Measurements from ENCODE around the gene SLC29A1. TPM values are rescaled to one million over a fixed set of nuclear protein-coding genes. Genes with fewer than 3 reads are reported as not detected.

Gene SLC29A1
- total RNA-seq, 1 donor from 2014 or later = 17.3 TPM

DNA sequence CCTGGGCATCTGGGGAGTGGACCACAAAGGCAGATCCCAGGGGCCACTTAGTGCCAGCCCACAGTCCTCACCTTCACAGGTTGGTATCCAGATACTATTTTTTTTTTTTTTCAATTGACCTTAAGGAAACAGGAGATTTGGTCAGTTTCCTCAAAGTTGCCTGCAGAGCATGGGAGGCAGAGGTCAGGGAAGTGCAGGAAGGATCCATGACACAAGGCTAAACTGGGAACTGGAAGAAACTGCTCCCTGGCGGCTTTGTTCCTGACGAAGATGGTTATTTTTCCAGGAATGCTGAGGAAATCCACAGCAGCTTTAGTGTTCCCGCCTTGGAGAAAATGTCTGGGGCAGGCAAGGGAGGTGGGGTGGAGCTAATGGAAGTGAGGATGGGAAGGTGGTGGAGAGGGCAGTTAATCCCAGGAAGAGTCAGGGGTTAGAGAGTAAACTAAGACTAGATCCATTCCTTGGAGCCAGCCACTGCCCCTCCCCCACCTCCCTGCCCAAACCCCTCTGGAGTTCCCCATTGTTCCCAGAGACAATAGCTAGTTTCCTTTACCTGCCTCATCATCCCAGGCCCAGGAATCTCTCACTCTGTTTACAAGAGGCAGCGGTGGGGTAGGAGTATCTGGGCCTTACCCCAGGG is 20.9 kb upstream of the SLC29A1 start:
- H3K4me3 Mint-ChIP-seq = no peak overlapping the region
- CTCF ChIA-PET = no interaction called here
- peaks cover 4% of the 10 kb centered on the region for H3K27me3 Mint-ChIP-seq
- no peak overlapping the region for H3K27ac Mint-ChIP-seq
- TF ChIP-seq CTCF (IDR thresholded peaks at IDR 0.05) = no peak
- DNase-seq (no peak), ATAC-seq (ENCODE audit: low read depth) (no peak)
- intact Hi-C loops (cut with micrococcal nuclease) = no loop called here
- POLR2A ChIA-PET = no interaction called here
- H3K9me3 Mint-ChIP-seq = no peaks in the 10 kb centered on the region
- H3K36me3 Mint-ChIP-seq (ENCODE audit: low read depth) = no peaks in the 10 kb centered on the region
- no peaks in the 10 kb centered on the region for H3K4me1 Mint-ChIP-seq

DNA sequence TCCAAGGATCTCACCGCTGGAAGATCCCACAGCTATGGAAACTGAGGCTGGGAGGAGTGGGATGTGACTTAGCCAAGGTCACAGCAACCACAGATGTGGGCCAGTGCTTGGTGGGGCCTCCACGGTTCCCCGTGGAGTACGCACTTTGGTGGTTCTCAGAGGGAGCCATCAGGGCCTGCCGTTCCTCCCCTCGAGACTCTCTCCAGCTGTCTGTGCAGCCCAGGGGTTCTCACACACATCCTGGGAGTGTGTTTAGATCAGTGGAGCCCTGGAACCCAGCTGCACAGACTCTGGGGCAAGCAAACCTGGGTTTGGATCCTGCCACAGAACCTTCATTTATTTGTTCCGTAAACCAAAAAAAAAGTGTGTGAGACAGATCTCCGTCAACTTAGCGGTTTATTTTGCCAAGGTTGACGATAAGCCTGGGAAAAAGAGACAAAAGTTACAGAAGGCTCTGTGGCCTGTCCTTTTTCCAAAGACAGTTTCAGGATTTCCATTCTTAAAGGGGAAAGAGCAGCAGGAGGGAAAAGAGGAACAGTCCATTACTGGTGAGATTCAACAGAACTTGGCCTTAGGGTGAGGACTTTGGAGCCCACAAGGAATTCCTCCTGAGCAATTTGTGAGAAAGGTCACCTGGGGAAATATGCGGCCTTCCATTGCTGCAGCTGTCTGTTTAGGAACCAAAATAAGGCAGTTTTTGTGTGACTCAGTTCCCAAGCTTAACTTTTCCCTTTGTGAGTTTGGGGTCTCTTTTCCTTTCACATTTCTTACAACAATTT is 20.2 kb upstream of the SLC29A1 start:
- Mint-ChIP-seq H3K4me1 (no peaks in the 10 kb centered on the region), H3K27ac (no peak overlapping the region), H3K36me3 (ENCODE audit: low read depth) (no peaks in the 10 kb centered on the region), H3K27me3 (peaks cover 5% of the 10 kb centered on the region), H3K4me3 (no peak overlapping the region), H3K9me3 (no peaks in the 10 kb centered on the region)
- ATAC-seq (ENCODE audit: low read depth) = no peak
- POLR2A ChIA-PET = no interaction called here
- CTCF ChIA-PET = no interaction called here
- no peak for TF ChIP-seq CTCF (IDR thresholded peaks at IDR 0.05)
- no peak for DNase-seq
- intact Hi-C loops (cut with micrococcal nuclease) = no loop called here

- H3K4me1 Mint-ChIP-seq = no peaks in the 10 kb centered on the region
- H3K36me3 Mint-ChIP-seq (ENCODE audit: low read depth) = no peaks in the 10 kb centered on the region
- H3K4me3 Mint-ChIP-seq = no peak overlapping the region
- no peak overlapping the region for H3K27ac Mint-ChIP-seq
- DNase-seq (no peak), ATAC-seq (ENCODE audit: low read depth) (no peak)
- peaks cover 8% of the 10 kb centered on the region for H3K27me3 Mint-ChIP-seq
- ChIA-PET POLR2A (no interaction called here), CTCF (no interaction called here)
- no peak for TF ChIP-seq CTCF (IDR thresholded peaks at IDR 0.05)
- H3K9me3 Mint-ChIP-seq = no peaks in the 10 kb centered on the region
- intact Hi-C loops (cut with micrococcal nuclease) = no loop called here
These were observed 19.4 kb upstream of the SLC29A1 start for GRCh38 chr6:44203955-44204354.

GRCh38 chr6:44207966-44208365 is 15.4 kb upstream of the SLC29A1 start:
- Mint-ChIP-seq H3K9me3 (no peaks in the 10 kb centered on the region), H3K36me3 (ENCODE audit: low read depth) (no peaks in the 10 kb centered on the region), H3K27me3 (peaks cover 7% of the 10 kb centered on the region), H3K4me3 (no peak overlapping the region), H3K27ac (no peak overlapping the region), H3K4me1 (no peaks in the 10 kb centered on the region)
- intact Hi-C loops (cut with micrococcal nuclease) = no loop called here
- ChIA-PET CTCF (no interaction called here), POLR2A (no interaction called here)
- TF ChIP-seq CTCF (IDR thresholded peaks at IDR 0.05) = no peak
- ATAC-seq (ENCODE audit: low read depth) (no peak), DNase-seq (no peak)

- no peak overlapping the region for H3K27ac Mint-ChIP-seq
- intact Hi-C loops (cut with micrococcal nuclease) = no loop called here
- H3K36me3 Mint-ChIP-seq (ENCODE audit: low read depth) = no peaks in the 10 kb centered on the region
- ChIA-PET POLR2A (interaction anchor here (0.7 kb wide), 1 partner anchor 144 kb away, joined by 3 read pairs; no protein-coding TSS in a partner anchor), CTCF (no interaction called here)
- no peak for TF ChIP-seq CTCF (IDR thresholded peaks at IDR 0.05)
- no peaks in the 10 kb centered on the region for H3K4me1 Mint-ChIP-seq
- peaks cover 7% of the 10 kb centered on the region for H3K27me3 Mint-ChIP-seq
- DNase-seq (no peak), ATAC-seq (ENCODE audit: low read depth) (no peak)
- no peaks in the 10 kb centered on the region for H3K9me3 Mint-ChIP-seq
- H3K4me3 Mint-ChIP-seq = no peak overlapping the region
These were observed 12.1 kb upstream of the SLC29A1 start for GRCh38 chr6:44211284-44211683.

Data from activated B cell treated with CpG ODN at 0.5 μM for 24 hours (primary cell).